Anterior cingulate cortex (tissue), 58 donors: ENCODE data around the gene BAAT.
"Not testable (repeated sequence)": the region's sequence is repeated elsewhere in the genome, so short reads cannot be mapped to it uniquely, and the experiment has no call there.

Experiments
- DNase-seq, 58 donors: peaks; one replicate each; lab custom pipeline; 2025; lab: John Stamatoyannopoulos, UW

The BAAT gene

DNA sequence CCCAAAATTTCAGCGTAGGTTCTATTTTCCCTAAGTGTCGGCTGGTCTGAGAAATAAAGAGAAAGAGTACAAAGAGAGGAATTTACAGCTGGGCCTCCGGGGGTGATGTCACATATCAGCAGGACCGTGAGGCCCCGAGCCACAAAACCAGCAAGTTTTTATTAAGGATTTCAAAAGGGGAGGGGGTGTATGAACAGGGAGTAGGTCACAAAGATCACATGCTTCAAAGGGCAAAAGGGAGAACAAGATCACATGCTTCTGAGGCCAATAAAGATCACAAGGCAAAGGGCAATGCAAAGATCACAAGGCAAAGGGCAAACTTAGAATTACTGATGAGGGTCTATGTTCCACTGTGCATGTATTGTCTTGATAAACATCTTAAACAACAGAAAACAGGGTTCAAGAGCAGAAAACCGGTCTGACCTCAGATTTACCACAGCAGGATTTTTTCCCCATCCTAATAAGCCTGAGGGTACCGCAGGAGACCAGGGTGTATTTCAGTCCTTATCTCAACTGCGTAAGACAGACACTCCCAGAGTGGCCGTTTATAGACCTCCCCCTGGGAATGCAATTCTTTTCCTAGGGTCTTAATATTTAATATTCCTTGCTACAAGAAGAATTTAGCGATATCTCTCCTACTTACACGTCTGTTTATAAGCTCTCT, at the start of gene BAAT:
Gene BAAT, minus strand, starts transcription at position 134 of the 664 bp plus-strand sequence. CDS start 13,602 bp downstream, outside the sequence.
- not testable (repeated sequence) for DNase-seq

DNA sequence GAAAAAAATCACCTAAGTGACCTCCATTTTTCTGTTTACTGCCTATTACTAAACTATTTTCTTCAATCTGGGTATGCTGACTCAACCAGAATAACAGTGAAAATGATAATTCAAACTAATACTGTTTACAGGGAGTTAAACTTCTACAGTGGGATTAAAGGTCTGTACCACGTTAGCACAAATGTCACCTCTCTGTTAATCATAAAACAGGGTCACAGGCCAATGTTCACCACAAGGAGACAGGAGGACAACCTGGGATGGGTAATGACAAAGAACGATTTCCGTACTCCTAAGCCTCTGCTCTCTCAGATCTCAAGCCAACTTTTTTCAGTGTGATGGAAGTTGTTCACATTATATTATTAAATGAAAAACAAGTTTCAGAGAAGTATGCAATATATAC, 48.4 kb upstream of the BAAT start:
- no peak for DNase-seq

DNA sequence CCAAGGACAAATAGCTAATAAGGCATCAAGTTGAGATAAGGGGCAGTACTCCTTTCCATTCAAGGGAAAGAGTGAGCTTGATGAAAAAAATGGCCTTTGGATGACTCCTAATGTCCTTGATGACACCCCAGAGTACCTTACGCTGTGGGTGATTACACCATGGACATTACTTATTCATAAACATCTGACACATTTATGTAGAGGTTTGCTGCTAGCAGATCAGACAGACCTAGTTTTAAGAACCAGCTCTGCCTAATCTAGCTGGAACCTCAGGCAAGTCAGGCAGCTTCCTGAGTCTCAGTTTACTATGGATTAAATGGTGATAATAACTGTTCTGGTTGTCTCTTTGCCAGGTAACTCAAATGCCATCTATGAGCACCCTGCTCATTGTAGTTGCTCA, 47.9 kb upstream of the BAAT start:
- DNase-seq, result no peak

- DNase-seq, result no peak
These were observed 47.4 kb upstream of the BAAT start for GRCh38 chr9:101432171-101432570.

GRCh38 chr9:101429736-101430135, 44.9 kb upstream of the BAAT start:
- DNase-seq, result no peak

DNA sequence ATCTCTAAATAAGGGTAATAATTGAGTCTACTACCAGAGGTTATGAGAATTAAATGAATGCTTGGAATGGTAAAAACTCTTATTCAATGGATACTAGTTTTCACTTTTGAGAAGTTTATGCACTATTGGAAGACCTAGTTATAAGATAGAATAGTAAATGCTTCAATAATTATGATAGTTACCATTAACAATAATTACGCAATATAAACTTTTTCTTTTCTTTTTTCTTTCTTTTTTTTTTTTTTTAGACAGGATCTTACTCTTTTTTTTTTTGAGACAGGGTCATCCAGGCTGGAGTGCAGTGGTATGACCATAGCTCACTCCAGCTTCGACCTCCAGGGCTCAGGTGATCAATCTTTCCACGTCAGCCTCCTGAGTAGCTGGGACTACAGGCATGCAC, 44.1 kb upstream of the BAAT start:
- no peak for DNase-seq

DNA sequence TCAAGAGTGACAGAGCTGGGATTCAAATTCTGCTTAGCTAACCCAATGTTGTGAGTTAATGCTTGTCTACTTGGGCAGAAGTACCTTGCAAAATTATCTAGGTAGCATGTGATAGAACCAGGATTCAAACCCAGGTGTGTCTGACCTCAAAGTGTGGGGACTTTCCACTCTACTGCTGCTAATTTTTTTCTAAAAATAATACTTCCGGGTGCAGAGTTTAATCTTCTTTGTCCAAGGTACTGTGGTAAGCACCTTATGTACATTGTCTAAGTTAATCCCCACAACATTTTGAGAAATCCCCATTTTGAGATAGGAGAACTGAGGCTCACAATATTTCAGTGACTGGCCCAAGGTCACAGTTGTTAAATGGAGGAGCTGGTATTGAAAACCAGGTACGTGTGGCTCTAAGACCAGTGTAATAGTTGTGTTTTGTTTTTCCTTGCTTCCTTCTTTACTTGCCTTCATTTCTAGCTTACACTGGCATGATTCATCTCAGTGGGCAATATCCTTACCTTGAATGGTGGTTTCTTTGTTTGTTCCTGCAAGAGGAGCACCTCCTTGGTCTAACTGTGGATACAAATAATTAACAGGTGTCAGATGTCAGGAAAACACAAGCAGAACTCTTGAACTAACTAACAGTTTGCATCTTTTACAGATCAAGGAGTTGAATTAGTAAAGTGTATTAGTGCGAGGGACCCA, 43.3 kb upstream of the BAAT start:
- no peak for DNase-seq

DNA sequence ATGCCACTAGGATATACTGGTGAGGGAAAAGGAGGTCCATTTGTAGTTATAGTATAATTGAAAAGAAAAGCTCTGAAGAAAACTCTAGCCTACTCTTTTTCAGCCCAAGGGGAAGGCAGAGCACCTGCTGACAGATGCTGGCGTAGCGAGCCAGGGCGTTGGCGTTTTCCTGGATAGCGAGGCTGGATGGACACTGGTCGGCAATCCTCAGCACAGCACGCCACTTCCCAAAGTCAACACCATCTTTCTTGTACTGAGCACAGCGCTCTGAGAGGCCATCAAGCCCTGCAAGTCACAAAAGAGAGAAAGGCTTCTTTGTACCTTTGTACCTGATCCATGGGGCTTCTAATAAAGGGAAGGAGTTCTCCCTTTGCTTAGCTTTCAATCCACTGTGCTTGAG, 42.6 kb upstream of the BAAT start:
- no peak for DNase-seq

DNA sequence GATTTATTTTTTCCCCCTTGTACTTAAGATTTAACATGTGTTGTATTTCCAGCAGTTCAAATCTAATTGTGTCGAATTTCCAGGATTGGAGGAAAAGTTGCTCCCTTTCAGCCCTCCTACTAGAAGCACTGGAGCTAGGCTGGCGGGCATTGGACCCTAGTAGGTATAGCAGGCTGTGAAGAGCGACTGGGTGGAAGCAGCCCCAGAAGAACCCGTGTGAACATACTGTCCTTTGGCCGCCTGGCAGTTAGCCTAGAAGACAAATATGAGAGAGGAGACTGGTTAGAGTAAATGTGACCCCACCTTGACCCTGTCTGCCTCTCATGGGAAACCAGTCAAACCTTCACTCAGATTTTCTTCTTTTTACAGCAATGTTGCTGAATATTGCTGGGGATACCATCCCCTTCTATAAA, 36.9 kb upstream of the BAAT start:
- no peak for DNase-seq

DNA sequence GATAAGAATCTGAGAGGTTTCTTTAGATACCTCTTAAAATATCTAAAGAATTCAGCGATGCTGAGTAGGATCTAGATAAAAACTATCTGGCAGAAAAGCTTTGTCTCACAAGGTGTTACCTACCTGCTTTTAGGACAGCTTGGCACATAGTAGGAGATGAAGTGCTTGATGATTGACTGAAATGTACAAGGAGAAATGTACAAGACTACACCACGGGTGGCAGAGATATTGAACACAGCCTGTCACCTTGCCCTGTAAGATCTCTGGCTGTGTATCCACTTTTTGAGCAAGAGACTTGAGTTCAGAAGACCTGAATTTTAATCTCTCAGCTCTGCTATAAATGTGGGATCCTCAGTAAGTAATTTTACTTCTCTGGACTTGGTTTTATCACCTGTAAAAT, 35.1 kb upstream of the BAAT start:
- no peak for DNase-seq

GRCh38 chr9:101418518-101419430, 34.0 kb upstream of the BAAT start:
- DNase-seq, result no peak

DNA sequence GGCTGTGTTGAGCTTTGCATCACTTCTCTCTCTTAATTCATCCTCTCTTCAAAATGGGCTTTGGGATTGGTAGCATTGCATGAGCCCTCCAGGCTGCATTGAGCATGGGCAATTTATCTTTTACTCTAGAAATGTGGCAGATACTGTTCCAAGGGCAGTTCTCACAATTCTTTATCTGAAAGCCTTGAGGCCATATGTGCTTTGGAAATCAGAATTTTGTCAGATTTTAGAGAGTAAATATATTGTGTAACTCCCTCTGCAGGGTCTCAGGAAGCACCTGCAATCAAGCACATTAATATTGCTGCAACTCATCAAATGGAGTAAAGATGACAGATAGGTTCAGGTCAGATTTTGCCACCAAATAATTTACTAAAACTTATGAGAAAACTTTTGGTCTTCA, 33.2 kb upstream of the BAAT start:
- DNase-seq, result no peak

DNA sequence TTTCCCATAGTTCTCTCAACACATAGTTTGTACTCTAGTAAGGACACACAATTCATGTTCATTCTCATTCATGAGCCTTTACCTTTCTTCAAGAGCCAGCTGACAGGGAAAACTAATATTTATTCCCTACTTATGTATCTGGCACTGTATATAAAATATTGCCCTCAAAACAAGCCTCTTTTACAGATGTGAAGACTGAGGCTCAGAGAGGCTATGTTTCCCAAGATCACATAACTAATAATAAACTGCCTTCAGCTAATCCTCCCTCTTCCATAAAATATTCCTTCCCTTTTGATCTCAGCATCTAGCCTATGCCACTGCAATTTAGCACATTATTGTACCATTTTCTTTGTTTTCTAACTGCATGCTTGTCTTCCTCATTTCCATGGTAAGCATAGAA, 32.6 kb upstream of the BAAT start:
- DNase-seq, result no peak

DNA sequence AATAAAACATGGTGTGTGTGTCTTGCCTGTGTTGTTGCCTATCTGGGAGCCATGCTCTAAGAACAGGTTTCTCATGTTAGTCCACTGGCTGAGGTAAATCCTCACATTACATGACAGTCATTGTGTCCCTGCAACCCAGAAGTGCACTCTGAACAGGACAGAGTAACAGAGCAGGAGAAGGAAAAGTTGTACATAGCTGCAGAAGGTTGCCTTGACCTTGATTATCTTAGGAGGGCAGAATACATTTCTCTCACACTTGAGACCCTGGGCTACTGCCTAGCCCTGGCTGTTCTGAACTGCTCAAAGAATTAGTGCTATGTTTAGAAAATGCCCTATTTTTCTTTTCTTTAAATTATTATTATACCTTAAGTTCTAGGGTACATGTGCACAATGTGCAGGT, 30.8 kb upstream of the BAAT start:
- DNase-seq, result no peak

DNA sequence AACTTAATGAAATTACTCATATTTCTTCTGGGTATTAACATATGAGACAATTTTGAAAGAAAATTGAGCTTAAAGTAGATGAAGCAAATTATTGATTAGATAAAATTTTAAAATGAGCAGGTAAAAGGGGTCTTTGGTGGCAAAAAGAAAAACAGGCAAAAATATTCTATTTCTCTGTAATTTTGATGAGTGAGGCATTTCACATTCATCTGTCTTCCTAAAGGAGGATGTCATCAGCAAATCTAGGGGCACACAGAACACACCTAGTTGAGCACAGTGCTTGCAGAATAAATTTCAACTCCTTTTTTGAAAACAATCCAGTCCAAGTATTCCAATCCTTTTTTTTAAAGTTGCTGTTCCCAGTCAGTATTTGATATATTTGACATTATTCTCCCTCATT, 30.0 kb upstream of the BAAT start:
- DNase-seq, result no peak

DNA sequence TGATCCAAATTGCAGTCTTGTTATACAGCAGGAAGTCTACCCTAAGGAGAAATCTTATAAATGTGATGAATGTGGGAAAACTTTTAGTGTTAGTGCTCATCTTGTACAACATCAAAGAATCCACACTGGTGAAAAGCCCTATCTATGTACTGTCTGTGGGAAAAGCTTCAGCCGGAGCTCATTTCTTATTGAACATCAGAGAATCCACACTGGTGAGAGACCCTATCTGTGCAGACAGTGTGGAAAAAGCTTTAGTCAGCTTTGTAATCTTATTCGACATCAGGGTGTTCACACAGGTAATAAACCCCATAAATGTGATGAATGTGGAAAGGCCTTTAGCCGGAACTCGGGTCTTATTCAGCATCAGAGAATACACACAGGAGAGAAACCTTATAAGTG, 24.3 kb upstream of the BAAT start:
- DNase-seq, result no peak

DNA sequence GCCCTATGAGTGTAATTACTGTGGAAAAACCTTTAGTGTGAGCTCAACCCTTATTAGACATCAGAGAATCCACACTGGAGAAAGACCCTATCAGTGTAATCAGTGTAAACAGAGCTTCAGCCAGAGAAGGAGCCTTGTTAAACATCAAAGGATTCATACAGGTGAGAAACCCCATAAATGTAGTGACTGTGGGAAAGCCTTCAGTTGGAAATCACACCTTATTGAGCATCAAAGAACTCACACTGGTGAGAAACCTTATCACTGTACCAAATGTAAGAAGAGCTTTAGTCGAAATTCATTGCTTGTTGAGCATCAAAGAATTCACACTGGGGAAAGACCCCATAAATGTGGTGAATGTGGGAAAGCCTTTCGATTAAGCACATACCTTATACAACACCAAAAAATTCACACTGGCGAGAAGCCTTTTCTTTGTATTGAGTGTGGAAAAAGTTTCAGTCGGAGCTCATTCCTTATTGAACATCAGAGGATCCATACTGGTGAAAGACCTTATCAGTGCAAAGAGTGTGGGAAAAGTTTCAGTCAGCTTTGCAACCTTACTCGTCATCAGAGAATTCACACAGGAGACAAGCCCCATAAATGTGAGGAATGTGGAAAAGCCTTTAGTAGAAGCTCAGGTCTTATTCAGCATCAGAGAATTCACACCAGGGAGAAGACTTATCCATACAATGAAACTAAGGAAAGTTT, 23.7 kb upstream of the BAAT start:
- DNase-seq, result no peak

DNA sequence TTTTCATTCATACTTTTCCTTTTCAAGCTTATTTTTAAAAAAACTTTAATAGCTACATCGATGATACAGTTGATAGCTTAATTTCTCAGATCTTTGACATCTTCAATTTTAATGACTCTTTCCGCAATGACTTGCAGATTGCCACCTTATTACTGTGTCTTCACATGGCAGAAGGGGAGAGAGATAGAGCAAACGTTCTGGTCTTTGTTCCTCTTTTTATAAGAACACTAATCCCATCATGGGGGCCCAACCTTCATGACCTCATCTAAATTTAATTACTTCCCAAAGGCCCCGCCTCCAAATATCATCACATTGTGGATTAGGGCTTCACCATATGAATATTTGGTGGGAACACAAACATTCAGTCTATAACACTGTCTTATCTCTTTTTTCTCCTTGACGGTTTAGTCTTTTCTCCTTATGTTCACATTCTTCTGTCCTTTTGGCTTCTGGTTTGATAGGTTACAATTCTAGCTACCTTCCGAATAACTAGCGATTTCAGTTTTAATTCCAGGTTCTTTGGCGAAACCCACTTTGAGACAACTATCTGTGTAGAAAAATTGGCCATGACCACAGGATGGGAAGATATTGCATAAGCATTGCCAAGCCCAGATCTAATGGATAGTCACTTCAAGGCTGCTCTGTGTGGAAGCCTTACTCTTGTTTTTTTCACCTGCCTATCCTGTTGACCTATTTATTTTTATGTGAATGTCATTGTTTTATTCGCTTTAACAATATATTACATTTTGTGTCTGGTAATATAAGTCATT, 18.9 kb upstream of the BAAT start:
- DNase-seq, result no peak

- peak in 9 of 58 donors; percentile 2 to 31 (median 15) for DNase-seq
These were observed 15.3 kb upstream of the BAAT start for GRCh38 chr9:101400120-101400519.

DNA sequence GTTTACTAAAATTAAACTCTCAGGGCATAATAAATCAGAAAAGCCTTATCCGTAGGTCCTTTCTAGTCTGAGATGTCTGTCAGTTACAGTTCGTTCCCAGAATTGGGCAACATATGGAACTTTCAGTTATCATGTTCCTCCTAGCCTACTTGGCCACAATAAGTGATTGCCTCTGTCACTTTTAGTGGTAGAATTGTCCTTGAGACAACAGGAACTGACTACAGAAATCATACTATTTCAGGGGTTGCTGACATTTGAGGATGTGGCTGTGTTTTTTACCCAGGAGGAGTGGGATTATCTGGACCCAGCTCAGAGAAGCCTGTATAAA, 14.8 kb upstream of the BAAT start:
- no peak for DNase-seq
